NOMO-1 treated with dmso at 0.1 percent for 144 hours (cell line): ENCODE data around the gene CLEC20A.

Experiments used
- DNase-seq: peaks from one replicate; lab custom pipeline; 2025; ENCODE audit not compliant: unreplicated experiment; lab: John Stamatoyannopoulos, UW

The CLEC20A gene

DNA sequence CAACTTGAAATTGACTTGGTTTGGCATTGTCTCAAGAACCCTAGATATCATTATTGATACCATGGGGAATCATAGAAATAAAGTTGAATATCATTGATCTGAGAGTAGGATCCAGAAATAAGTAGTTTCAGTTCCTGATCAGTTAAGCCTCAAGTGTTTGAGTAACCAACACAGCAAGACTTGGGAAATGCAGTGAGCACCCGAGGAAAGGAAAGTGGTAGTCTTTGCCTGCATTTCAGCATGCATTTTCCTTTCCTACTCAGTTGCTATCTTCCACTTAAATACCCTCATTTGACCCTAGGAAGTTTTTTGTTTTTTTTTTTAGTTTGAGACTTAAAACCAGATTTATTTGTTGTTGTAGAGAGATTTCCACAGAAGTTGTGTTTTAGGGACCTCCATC, 18.9 kb downstream of the CLEC20A start:
- DNase-seq: peak; percentile 0

GRCh38 chr1:178477373-178477772, 19.4 kb downstream of the CLEC20A start:
- no peak for DNase-seq

DNA sequence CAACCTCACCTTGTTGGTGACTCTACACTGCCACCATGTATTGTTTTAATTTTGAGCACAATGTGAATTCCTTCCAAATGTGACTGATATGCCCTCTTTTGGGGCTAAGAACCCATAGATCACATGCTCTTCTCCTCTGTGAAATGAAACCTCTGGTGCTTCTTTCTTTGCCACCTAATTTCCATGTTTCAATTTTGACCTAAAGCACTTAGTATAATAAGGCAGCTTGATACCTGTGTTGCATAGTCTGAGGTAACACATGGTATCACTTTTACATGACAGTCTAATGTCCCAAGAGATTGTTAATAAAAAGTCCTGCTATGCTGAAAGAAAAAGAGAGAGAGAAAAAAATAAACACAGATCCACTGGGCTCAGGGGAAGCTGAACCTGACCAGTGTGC, 24.2 kb downstream of the CLEC20A start:
- DNase-seq: no peak

DNA sequence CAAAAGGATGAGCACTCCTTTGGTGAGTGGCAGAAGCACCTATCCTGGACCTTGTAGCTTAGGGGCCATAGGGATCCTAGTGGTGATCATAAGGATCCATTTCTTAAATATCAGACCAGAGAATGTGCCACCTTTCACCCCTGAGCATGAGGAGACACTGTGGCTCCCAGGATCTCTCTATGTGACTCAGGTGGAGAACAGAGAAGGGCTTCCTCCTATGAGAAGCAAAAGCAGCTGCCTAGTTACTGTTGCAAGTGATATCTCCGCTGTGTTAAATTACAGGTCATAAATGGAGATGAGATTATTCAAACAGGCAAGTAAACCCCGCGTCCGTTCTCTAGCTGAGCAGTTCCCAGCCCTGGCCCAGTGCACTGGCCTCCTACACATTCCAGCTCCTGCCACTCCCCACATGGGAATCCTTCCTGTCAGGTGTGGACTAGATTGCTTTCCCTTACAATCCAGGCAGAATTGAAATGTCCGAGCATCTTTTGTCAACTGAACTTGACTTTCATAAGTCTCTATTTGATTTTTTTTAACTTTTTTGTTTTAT, 26.3 kb downstream of the CLEC20A start:
- DNase-seq: no peak

DNA sequence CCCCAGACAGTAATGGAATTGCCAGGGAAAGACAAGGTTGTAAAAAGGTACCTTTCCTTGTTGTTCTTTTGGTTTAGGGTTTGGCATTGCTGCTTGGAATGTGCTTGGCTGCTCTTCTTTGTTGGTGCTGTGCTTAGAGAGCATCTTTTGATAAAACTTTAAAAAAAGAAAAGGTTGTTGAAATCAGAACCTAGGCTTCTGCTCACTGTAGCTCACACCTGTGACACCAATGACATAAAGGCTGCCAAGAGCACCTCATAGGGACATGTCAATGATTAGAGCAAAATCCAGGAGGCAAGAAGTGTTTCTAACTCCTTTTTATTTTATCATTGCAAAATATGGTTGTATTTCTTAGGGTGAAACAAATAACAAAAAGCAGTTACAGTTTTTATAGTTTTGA, 28.9 kb downstream of the CLEC20A start:
- no peak for DNase-seq

DNA sequence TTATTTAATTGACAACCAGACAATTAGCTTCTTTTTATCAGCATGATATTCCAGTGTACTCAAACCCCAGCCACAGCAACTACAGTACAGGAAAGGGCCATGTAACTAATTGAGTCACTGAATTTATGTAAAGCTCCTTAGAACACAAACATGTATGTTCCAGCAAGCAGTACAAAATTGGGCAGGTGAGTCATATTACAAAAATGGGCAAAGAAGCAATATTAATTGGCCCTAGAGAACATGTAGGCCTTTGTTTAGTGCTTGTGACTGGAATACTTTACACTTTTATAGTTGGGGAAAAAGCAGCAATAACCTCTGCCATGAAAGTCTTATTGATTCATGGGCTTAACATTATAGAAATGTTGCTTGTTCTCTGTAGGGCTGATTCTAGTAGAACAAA, 31.8 kb downstream of the CLEC20A start:
- no peak for DNase-seq

DNA sequence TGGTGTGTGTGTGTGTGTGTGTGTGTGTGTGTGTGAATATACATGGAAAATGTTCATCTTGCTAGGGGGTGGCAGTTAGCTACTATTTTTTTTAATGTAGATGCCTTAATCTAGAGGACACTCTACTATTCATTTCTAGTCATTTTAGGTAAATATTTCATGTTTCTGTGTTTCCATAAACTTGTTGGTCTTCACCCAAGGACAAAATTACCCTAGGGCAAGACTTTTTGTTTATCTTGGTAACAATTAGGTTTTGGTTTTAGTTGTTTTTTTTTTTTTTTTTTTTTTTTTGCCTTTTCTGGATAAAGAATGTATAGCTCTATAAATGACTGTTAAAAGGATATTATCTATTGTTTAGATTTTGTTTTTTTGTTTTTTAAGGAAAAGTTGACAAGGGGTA, 32.2 kb downstream of the CLEC20A start:
- no peak for DNase-seq

- no peak for DNase-seq
Observed at GRCh38 chr1:178464141-178464540, 32.6 kb downstream of the CLEC20A start.

GRCh38 chr1:178461701-178462100, 35.1 kb downstream of the CLEC20A start:
- DNase-seq: no peak

- DNase-seq: no peak
Observed at GRCh38 chr1:178461104-178461503, 35.7 kb downstream of the CLEC20A start.

GRCh38 chr1:178458203-178458602, 38.6 kb downstream of the CLEC20A start:
- DNase-seq: no peak

DNA sequence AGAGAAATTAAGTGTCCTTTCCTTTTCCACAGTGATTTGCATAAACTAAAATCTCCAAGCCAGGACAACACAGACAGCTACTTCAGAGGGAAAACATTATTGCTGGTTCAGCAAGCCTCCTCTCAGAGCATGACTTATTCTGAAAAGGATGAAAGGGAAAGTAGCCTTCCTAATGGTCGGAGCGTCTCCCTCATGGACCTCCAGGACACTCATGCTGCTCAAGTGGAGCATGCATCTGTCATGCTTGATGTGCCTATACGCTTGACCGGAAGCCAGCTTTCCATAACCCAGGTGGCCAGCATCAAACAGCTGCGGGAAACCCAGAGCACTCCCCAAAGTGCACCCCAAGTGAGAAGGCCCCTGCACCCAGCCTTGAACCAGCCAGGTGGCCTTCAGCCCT, 39.1 kb downstream of the CLEC20A start:
- DNase-seq: no peak

GRCh38 chr1:178456472-178456871, 40.3 kb downstream of the CLEC20A start:
- no peak for DNase-seq

- no peak for DNase-seq
Observed at GRCh38 chr1:178452013-178452412, 44.8 kb downstream of the CLEC20A start.

DNA sequence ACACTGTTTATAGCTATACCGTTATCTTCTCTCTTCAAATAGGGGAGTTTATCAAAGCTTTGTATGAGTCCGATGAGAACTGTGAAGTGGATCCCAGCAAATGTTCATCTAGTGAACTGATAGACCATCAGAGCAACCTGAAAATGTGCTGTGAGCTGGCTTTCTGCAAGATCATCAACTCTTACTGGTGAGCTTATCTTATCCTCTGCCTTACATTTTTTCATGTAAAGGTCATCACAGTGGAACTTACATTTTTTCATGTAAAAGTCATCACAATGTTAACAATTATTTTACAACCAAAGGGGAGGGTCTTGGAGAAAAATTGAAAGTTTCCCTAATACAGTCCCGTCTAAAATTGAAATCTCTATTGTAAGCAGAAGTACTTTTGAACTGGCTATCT, 45.2 kb downstream of the CLEC20A start:
- DNase-seq: no peak

DNA sequence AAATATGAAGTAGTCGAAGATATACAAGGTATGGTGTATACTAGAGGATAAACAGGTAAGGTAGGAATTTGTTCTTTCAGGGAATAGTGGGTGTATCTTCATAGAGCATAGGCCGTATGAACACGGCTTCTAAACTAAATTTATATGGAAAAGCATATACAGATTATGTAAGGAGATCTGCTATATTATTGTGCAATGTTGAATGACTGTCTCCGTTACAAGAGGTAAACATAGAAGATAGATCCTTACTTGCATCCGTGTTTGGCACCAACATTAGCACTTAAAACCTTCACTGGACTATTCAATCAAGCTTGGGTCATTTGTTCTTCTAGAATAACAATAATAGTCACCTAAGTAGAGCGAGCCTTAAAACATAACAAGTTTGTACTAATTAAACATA, 45.9 kb downstream of the CLEC20A start:
- no peak for DNase-seq

DNA sequence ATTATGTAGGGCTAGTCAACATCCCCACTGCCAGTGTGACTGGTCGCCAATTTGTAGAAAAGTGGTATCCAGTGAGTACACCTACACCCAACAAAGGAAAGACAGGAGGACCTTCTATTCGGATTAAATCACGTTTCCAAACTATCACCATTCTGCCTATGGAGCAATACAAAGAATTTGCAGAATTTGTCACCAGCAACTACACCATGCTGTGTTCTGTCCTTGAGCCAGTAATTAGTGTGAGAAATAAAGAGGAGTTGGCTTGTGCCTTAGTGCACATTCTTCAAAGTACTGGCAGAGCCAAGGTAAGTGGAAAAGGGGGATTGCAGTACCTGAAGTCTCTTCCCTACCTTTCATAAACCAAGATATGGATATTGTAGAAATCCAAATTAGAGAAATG, 53.8 kb downstream of the CLEC20A start:
- no peak for DNase-seq

DNA sequence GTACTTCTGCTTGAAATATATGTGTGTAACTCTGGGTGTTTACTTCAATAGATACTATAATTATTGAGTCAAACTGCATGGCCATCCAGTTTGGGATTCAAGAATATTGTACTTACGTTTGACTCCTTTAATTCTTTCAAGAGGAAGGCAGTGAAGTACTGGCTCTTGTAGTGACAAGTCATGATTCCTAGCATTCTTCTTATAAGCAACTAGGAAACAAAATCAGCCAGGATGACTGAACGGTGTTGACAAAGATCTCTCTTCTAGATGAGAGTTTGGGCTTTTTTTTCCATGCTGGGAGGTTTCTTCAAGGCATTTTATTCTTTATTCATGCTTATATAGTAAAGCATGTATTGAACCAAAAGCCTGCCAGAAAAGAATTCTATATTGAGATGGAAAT, 58.3 kb downstream of the CLEC20A start:
- DNase-seq: no peak

DNA sequence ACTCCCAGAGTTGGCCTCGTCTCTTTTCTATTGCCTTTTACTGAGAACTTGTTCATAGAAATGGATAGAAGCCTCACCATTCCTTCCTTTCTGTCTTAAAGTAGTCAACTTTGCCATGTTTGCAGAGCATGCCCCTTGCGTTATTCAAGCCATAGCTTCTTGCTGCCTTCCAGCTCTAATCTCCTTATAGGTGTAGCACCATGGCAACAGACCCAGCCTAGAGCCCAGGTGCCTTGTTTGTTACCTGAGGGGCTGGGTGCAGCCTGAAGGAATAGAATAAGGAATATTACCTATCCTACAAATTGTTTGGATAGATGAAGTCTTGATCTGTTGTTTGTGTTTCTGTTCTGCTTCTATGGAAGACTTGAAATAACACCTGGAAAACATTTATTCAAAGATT, 59.9 kb downstream of the CLEC20A start:
- no peak for DNase-seq

DNA sequence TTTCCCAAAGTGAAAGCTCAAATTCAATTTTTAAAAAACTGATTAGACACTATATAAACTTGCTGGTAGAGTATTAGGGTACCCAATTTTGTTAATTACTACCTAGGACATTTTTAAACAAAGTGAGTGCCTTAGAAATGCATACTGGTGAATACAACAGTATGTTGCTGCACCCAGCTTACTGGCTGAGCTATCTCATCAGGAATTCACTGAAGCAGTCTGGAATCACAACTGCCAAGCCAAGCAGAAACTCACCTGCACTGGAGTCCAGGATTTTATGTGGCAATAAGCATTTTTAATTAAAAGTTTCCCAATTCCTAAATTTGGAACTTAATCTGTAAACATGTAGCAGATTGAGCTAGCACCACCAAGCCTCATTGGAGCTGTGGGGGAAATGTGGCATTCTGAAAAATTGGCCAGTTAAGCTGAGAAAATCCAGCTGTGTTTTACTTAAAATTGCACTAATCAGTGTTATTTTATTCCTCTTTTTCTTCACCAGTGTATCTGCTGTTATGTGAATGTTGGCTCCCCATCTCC, 61.8 kb downstream of the CLEC20A start:
- no peak for DNase-seq

DNA sequence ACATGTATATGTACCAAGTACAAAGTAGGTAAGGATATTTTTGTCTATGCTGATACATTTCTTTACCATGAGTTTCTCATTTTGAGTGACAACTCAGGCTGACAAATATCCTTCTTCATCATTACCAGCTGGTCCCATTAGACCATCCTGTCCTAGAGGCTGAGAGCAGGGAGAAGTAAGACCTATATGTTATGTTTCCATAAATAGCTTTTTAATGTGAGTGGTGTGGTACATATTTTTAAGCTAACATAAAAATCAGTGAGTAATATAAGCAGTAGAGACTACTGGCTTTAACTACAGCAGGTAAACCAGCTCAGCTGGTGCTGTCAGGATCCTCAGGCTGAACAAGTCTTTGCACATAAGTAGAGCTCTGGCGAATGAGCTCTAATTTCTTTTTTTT, 62.4 kb downstream of the CLEC20A start:
- no peak for DNase-seq
